HFF-Myc (cell line): ENCODE results near the gene VPS9D1.

Experiments used
- DNase-seq: peaks from one replicate; pipeline ENCODE4 v3.0.0-alpha.2; 2011; ENCODE audit warnings: low read depth; ENCODE audit errors: extremely low read depth
- H3K4me3 ChIP-seq: replicated peaks from 2 replicates; pipeline ENCODE4 v1.5.1; 2011; ENCODE audit warnings: low read depth, mild to moderate bottlenecking, control low read depth, low read length
- TF ChIP-seq, protein P1 (sequence below): IDR thresholded peaks from 2 replicates; pipeline ENCODE4 v1.5.1; 2012; ENCODE audit warnings: mild to moderate bottlenecking, low read depth, low read length, control low read depth; ENCODE audit errors: missing control alignments

The VPS9D1 gene

DNA sequence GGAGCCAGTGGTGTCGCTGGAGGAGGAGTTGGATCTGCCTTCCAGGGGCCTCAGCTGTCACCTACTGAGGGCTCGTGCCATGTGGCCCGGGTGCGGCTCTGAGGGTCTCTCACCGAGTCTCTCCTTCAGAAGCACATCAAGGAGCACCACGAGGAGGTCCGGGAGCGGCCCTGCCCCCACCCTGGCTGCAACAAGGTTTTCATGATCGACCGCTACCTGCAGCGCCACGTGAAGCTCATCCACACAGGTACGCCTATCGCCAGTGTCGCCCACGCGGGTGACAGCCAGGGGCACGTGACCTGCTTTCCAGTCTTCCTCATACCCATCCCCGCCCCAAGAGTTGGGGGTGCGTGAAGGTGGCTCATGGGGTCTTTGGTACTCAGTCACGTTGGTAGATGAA is 13.1 kb upstream of the VPS9D1 start:
- no peak overlapping the region for H3K4me3 ChIP-seq
- TF ChIP-seq, protein P1, sequence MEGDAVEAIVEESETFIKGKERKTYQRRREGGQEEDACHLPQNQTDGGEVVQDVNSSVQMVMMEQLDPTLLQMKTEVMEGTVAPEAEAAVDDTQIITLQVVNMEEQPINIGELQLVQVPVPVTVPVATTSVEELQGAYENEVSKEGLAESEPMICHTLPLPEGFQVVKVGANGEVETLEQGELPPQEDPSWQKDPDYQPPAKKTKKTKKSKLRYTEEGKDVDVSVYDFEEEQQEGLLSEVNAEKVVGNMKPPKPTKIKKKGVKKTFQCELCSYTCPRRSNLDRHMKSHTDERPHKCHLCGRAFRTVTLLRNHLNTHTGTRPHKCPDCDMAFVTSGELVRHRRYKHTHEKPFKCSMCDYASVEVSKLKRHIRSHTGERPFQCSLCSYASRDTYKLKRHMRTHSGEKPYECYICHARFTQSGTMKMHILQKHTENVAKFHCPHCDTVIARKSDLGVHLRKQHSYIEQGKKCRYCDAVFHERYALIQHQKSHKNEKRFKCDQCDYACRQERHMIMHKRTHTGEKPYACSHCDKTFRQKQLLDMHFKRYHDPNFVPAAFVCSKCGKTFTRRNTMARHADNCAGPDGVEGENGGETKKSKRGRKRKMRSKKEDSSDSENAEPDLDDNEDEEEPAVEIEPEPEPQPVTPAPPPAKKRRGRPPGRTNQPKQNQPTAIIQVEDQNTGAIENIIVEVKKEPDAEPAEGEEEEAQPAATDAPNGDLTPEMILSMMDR: no peak
- DNase-seq: no peak

DNA sequence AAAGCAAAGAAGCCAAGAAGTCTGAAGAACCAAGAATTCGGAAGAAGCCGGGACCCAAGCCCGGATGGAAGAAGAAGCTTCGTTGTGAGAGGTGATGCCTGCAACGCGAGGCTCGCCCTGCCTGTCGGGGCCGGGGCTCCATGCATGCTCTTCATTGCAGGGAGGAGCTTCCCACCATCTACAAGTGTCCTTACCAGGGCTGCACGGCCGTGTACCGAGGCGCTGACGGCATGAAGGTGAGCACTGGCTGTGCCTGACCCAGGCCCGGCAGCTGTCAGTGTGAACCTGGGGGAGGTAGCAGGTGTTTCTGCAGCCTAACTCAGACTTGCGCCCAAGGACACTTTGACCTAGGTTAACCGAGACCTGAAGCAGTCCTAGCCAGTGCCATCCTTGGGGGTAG is 12.6 kb upstream of the VPS9D1 start:
- no peak overlapping the region for H3K4me3 ChIP-seq
- TF ChIP-seq, protein P1: no peak
- no peak for DNase-seq

DNA sequence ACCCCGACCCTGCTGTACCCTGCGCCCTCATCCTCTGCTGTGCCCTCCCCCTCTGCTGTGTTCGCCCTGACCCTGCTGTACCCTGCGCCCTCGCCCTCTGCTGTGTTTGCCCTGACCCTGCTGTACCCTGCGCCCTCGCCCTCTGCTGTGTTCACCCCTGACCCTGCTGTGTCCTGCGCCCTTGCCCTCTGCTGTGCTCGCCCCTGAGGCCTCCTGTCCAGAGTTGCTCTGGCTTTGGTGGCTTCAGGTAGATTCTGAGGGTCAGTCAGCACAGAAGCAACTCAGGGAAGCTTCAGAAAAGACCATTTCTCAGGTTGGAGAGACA is 12.2 kb upstream of the VPS9D1 start:
- TF ChIP-seq, protein P1: no peak
- H3K4me3 ChIP-seq: no peak overlapping the region
- no peak for DNase-seq

DNA sequence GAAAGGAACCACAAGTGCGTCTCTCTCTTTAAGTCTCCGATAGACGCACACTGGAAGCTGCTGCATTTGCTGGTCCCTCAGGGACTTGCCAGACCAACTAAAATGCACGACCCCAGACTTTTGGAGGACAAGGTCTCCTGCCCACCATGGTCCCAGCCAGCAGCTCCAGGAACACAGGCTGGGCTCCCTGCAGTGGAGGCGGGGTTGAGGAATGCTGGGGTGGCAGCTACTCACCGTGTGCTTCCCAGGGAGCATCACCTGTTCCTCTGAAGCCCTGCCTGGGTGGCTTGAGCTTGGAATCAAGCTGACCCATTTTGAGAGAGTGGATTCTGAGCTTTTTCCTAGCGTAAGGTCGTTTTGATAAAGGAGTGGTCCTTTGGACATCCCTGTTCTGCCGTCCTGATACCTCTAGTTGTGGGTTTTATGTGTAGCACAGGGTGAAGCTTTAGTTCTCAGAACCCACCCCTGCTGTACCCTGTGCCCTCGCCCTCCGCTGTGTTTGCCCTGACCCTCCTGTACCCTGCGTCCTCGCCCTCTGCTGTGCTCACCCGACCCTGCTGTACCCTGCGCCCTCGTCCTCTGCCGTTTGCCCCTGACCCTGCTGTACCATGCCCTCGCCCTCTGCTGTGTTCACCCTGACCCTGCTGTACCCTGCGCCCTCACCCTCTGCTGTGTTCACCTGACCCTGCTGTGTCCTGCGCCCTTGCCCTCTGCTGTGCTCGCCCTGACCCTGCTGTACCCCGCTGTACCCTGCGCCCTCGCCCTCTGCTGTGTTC is 11.6 kb upstream of the VPS9D1 start:
- H3K4me3 ChIP-seq: no peak overlapping the region
- TF ChIP-seq, protein P1: no peak
- DNase-seq: no peak

DNA sequence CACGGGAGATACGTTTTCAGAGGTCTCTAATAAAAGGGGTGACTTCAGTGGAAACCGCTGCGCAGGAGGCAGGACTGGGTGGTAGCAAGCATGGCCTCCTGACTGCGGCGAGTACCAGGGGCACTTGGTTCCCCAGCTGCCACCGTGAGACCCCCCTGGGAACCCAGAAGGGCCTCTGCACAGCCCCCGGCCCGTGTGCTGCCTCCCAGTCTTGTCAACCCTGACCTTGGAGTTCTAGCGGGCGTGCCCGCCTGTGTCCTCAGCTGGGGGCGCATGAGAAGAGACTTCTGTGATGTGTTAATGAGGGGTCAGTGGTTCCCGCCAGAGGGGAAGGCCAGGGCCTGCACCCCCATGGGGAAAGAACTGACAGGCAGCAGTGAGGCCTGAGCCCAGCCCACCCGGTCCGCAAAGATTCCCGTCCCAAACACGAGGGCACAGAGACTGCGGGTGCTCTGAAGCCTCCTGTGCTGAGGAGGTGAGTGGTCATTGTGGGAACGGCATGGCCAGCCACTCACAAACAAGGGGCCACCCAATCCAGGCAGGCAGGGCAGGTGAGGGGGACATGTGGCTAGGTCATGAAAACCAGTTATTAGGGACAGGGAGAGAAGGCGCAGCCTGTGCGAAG is 10.0 kb upstream of the VPS9D1 start:
- TF ChIP-seq, protein P1: no peak
- no peak overlapping the region for H3K4me3 ChIP-seq
- no peak for DNase-seq

DNA sequence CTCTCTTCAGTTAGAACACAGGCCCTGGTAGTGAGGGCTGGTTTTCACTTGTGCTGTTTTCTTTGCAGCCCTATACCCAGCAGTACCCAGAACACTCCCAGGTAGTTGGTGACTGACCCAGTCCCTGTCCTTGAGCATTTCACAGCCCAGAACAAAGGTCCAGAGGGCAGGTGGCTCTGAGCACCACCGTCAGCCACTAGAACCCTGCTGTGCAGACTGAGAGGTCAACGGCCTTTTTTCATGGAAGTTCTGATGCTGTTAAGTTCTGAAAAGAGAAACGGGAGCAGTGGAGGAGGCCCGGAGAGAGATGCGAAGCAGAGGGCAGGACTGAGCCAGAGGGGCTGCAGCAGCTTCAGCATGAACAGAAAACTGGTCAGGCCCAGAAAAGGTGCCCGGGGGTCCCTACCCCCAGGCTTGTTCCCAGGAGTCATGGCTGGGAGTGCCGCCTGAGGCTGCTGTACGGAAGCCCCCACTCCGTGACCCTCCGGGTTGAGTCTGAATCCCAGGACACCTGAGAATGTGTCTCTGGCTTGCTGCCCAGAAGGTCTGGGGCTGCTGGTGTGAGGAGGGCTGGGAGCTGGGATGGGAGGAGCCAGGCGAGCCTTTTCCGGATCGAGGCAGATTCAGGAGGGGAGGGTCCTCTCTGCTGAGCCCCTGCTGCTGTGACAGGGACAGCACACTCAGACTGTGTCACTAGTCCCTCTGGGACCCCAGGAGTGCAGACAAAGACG is 9.3 kb upstream of the VPS9D1 start:
- DNase-seq: no peak
- TF ChIP-seq, protein P1: no peak
- no peak overlapping the region for H3K4me3 ChIP-seq
